Left lung (tissue), 10 donors: ENCODE results near the gene MAP3K21. TPM values are rescaled to one million over a fixed set of nuclear protein-coding genes. Genes with fewer than 3 reads are reported as not detected.

Source experiments
- ATAC-seq: fragments of 200-7000 bp; cut with Tn5 transposase; one replicate; pipeline ENCODE4 v1.9.1; 2020; ENCODE audit warnings: moderate library complexity
- DNase-seq, 4 donors: peaks; one replicate each; pipeline ENCODE4 v3.0.0-alpha.2; 2013 to 2020
- H3K27ac ChIP-seq, 2 donors: fragments of 200-600 bp; sonication (generic) in 1 of 2; one replicate each; pipeline versions ENCODE4 v1.5.0 to v1.8.0; 2020 to 2021
- H3K27me3 ChIP-seq, 2 donors: fragments of 200-600 bp; sonication (generic) in 1 of 2; one replicate each; pipeline versions ENCODE4 v1.5.0 to v1.8.0; 2020 to 2021
- H3K36me3 ChIP-seq, 2 donors: fragments of 200-600 bp; sonication (generic) in 1 of 2; one replicate each; pipeline versions ENCODE4 v1.5.0 to v1.8.0; 2020 to 2021
- H3K4me1 ChIP-seq, 2 donors: fragments of 200-600 bp; one replicate each; pipeline ENCODE4 v1.8.0; 2021
- H3K4me3 ChIP-seq, 2 donors: fragments of 200-600 bp; sonication (generic) in 1 of 2; one replicate each; pipeline versions ENCODE4 v1.5.0 to v1.8.0; 2020 to 2021; ENCODE audit warnings: mild to moderate bottlenecking in 1 of 2
- H3K9me3 ChIP-seq, 2 donors: fragments of 200-600 bp; sonication (generic) in 1 of 2; one replicate each; pipeline versions ENCODE4 v1.5.0 to v1.8.0; 2020 to 2021
- intact Hi-C, 2 donors: fragments of 100-400 bp; cut with DNase I; formaldehyde crosslinking; loops; one replicate each; pipeline versions ENCODE4 v1.11.2 to v1.14.2; 2022
- polyA plus RNA-seq, 6 donors: library from polyadenylated mRNA; unstranded; fragments of 120-200 nt; gene quantifications; one replicate each; pipeline ENCODE4 v1.2.1, GENCODE V29; 2013; ENCODE audit not compliant: insufficient read length in 6 of 6
- total RNA-seq, 2 donors: library from RNA; stranded (reverse); fragmentation: NEBNext Ultra II Directional; extraction: Animal tissue kit (Norgen Biotek cat#: 25700); gene quantifications; one replicate each; pipeline ENCODE4 v1.2.1, GENCODE V29; 2021
- TF ChIP-seq, protein P1 (sequence below), 2 donors: fragments of 200-600 bp; sonication (generic) in 1 of 2; IDR thresholded peaks; one replicate each; pipeline versions ENCODE4 v1.5.0 to v1.8.0; 2021; ENCODE audit warnings: antibody characterized with exemption in 2 of 2
- donor health status: DM: no; HTN: yes; CAD: no.
- donor health status: DM: no; HTN: no; CAD: no.

Gene MAP3K21
- total and polyA plus RNA-seq, 8 donors, result 6.0 to 30.4 (median 24.1) TPM

DNA sequence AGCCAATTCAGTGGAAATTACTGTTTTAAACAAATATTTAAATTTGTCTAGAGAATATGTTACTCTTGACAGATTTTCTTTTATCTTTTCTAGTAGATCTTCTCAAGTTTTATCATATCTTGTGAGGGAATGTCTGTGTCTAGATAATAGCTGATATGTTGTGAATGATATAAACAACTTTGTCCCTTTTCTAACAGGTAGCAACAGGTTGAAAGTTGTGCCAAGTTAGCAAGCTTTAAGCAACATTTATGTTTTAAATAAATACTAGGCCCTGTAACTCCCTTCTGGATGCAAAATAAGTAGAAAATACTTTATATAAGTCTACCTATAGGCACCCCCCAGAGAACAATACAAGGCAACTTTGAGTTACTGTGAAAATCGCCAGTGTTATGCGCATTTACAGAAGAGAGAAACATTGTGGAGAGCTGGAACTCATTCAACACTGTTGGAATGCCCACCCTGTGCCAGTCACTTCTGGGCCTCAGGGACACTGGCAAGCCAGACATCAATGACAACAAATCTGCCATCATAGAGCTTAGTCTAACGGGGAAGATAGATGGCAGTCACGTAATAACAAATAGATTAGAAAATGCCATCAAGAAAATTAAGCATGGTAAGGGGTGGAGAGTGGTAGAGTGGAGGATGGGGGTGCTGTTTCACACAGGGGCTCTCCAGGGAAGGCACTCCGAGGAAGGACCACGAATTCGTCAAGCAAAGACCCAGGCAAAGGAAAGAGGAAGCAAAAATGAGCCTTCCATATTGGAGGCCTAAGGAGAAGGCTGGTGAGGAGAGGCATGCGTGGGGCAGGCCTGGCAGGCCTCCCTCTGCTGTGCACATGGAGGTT, 4.4 kb downstream of the MAP3K21 start:
- peaks cover 0 to 19% of the 10 kb centered on the region in 2 donors for H3K4me1 ChIP-seq
- TF ChIP-seq, protein P1, sequence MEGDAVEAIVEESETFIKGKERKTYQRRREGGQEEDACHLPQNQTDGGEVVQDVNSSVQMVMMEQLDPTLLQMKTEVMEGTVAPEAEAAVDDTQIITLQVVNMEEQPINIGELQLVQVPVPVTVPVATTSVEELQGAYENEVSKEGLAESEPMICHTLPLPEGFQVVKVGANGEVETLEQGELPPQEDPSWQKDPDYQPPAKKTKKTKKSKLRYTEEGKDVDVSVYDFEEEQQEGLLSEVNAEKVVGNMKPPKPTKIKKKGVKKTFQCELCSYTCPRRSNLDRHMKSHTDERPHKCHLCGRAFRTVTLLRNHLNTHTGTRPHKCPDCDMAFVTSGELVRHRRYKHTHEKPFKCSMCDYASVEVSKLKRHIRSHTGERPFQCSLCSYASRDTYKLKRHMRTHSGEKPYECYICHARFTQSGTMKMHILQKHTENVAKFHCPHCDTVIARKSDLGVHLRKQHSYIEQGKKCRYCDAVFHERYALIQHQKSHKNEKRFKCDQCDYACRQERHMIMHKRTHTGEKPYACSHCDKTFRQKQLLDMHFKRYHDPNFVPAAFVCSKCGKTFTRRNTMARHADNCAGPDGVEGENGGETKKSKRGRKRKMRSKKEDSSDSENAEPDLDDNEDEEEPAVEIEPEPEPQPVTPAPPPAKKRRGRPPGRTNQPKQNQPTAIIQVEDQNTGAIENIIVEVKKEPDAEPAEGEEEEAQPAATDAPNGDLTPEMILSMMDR (IDR thresholded peaks at IDR 0.05), result no peak

DNA sequence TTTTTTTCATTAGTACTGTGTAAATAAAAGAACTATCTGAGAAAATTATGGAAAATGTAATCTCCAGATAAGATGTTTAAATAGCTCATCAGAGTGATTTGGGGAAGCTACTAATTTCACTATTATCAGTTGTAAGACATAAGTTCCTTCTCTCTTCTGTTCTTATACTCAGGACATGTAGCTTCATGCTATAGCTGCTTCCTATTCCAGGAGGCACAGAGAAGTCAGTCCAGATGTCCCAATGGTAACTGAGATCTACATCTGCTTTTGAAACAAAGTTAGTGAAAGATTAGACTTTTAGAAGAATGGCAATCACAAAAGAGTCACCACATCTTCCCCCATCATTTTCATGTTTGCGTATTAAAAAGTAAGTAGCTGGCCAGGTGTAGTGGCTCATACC, 5.6 kb downstream of the MAP3K21 start:
- Histone ChIP-seq H3K36me3 (no peaks in the 10 kb centered on the region), H3K4me3 (no peak overlapping the region), H3K9me3 (no peaks in the 10 kb centered on the region), H3K27ac (no peak overlapping the region), H3K4me1 (peaks cover 0 to 17% of the 10 kb centered on the region in 2 donors), H3K27me3 (peaks cover 10 to 22% of the 10 kb centered on the region in 2 donors)
- TF ChIP-seq, protein P1 (IDR thresholded peaks at IDR 0.05), result no peak
- ATAC-seq, result no peak
- DNase-seq, result no peak
- intact Hi-C loops, result no loop called here

More for the DNA sequence above, 4.4 kb downstream of the MAP3K21 start:
- ATAC-seq, result no peak
- Histone ChIP-seq H3K27me3 (peaks cover 10 to 32% of the 10 kb centered on the region in 2 donors), H3K9me3 (no peaks in the 10 kb centered on the region), H3K36me3 (no peaks in the 10 kb centered on the region), H3K4me3 (no peak overlapping the region), H3K27ac (no peak overlapping the region)
- no peak for DNase-seq
- intact Hi-C loops, result no loop called here

DNA sequence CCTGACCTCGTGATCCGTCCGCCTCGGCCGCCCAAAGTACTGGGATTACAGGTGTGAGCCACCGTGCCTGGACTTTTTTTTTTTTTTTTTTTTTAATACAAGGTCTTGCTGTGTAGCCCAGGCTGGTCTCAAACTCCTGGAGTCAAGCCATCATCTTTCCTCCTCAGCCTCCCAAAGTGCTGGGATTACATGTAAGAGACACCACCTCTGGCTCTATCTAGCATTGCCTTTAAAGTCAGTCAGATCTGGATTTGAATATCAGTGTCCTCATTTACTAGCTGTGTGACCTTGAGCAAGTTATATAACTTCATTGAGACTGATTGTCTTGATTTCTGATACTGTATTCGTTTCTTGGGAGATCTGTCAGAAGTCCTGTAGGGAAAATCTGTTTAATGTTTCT, 6.6 kb downstream of the MAP3K21 start:
- Histone ChIP-seq H3K4me1 (peaks cover 0 to 7% of the 10 kb centered on the region in 2 donors), H3K4me3 (no peak overlapping the region), H3K36me3 (no peaks in the 10 kb centered on the region), H3K27me3 (peaks cover 7 to 12% of the 10 kb centered on the region in 2 donors), H3K27ac (no peak overlapping the region), H3K9me3 (no peaks in the 10 kb centered on the region)
- DNase-seq (no peak), ATAC-seq (no peak)
- intact Hi-C loops, result no loop called here
- TF ChIP-seq, protein P1 (IDR thresholded peaks at IDR 0.05), result no peak

DNA sequence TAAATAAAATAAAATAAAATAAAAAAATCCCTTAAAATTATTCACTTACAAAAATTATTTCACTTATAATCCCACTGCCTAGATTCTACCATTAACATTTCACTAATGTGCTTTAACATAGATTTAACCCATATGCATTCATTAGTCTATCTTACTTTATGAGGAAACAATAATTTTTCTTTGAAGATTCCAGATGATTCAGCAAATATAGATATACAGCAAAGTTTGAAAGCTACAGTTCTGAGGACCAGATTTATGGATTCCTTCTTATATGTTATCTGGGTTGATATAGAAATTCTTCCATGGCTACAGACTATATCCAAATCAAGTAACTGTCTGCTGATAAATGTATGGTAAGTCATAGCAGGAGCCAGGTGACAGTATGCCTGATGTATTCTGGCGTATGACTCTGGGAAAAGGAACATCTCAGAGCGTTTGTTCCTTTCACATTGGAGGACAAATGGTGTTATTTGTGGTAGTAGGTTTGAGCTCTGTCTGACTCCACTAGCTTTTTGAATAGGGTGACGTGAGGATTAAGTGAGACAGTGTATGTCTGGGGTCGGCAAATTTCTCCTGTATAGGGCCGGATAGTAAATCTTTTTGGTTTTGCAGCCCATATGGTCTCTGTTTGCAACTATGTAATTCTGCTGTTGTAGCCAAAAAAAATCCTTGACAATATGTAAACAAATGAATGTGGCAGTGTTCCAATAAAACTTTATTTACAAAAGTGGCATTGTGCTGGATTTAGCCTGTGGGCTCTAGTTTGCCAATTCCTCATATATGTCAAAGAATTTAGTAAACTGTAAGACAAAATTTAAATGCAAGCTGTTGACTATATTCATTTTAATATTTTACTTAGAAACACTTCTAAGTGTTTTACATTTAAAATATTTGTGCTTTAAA, 9.3 kb downstream of the MAP3K21 start:
- TF ChIP-seq, protein P1 (IDR thresholded peaks at IDR 0.05), result no peak
- peaks cover 0 to 7% of the 10 kb centered on the region in 2 donors for H3K27me3 ChIP-seq
- H3K4me1 ChIP-seq, result peaks cover 0 to under 1% of the 10 kb centered on the region in 2 donors
- intact Hi-C loops, result no loop called here
- H3K27ac ChIP-seq, result no peak overlapping the region
- H3K36me3 ChIP-seq, result no peaks in the 10 kb centered on the region
- DNase-seq (no peak), ATAC-seq (no peak)
- no peak overlapping the region for H3K4me3 ChIP-seq
- no peaks in the 10 kb centered on the region for H3K9me3 ChIP-seq

GRCh38 chr1:233337505-233337904, 10.0 kb downstream of the MAP3K21 start:
- DNase-seq, result no peak
- H3K4me3 ChIP-seq, result no peak overlapping the region
- no peak overlapping the region for H3K27ac ChIP-seq
- TF ChIP-seq, protein P1 (IDR thresholded peaks at IDR 0.05), result no peak
- H3K27me3 ChIP-seq, result peaks cover 0 to 7% of the 10 kb centered on the region in 2 donors
- no peaks in the 10 kb centered on the region for H3K4me1 ChIP-seq
- no peak for ATAC-seq
- H3K9me3 ChIP-seq, result no peaks in the 10 kb centered on the region
- intact Hi-C loops, result no loop called here
- no peaks in the 10 kb centered on the region for H3K36me3 ChIP-seq
